Epithelial cell of prostate (primary cell): Measurements from ENCODE around the gene LHX8.

Experiments
- DNase-seq: peaks from one replicate; pipeline ENCODE4 v3.0.0-alpha.2; 2011; ENCODE audit warnings: low read depth, low spot score
- H3K27ac ChIP-seq: fragments of 450-650 bp; 2 replicates; pipeline ENCODE4 v1.5.1; 2017; ENCODE audit warnings: mild to moderate bottlenecking

Gene LHX8

GRCh38 chr1:75198761-75199160 lies 64.6 kb downstream of the LHX8 start:
- no peak overlapping the region for H3K27ac ChIP-seq
- no peak for DNase-seq

- no peak for DNase-seq
- no peak overlapping the region for H3K27ac ChIP-seq
These were observed 68.6 kb downstream of the LHX8 start for GRCh38 chr1:75202751-75203150.

GRCh38 chr1:75203415-75204277 lies 69.5 kb downstream of the LHX8 start:
- DNase-seq = peak; percentile 3
- H3K27ac ChIP-seq = no peak overlapping the region

GRCh38 chr1:75208862-75209261 lies 74.7 kb downstream of the LHX8 start:
- no peak overlapping the region for H3K27ac ChIP-seq
- DNase-seq = no peak
